ENCODE data around the gene TTLL11.

DNA sequence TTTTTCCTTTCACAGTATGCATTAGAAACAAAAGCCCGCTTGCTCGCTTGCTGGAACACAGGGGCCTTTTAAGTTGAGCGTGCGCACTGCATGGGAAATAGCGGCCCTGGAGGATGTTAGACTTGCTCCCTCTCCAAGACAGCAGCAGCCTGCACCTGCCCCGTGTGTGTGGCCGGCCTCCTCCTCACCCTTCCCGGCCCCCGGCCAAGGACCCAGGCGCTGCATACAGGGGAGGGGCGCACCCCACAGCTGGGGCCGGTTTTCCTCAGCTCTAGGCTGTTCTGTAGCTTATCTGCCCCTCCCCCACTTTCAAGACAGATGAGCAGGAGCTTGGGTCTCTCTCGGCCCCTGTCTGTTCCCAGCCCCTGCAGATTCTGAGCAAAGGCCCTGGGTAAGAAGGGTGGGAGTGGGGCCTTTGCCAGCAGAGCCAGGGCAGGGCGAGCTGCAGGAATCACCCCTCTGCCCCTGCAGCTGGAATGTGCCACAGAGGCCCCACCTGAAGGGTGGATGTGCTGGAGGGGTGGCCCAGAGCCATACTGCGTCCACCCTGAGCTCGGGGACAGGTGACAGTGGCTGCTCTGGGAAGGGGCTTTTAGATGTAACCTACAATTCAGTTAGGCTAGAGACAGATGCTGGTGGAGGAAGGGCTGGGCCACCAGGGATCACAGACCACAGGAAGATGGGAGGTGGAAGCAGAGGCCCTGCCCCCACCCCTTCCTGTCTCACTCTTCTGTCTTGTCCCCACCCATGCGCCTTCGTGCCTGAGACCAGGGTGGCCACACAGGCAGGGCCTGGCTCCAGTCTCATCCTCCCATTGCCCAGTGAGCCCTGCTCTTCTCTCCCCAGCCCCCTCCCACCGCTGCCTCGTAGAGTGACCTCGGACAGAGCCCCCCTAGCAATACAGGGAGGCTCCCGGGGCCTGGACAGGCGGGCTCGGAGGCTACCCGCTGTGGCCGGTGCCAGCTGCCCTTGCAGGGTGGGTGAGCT, 309.3 kb downstream of the TTLL11 start:
- TF ChIP-seq EZH2phosphoT487 (IDR thresholded peaks at IDR 0.05) = no peak
- TF ChIP-seq, protein P1, sequence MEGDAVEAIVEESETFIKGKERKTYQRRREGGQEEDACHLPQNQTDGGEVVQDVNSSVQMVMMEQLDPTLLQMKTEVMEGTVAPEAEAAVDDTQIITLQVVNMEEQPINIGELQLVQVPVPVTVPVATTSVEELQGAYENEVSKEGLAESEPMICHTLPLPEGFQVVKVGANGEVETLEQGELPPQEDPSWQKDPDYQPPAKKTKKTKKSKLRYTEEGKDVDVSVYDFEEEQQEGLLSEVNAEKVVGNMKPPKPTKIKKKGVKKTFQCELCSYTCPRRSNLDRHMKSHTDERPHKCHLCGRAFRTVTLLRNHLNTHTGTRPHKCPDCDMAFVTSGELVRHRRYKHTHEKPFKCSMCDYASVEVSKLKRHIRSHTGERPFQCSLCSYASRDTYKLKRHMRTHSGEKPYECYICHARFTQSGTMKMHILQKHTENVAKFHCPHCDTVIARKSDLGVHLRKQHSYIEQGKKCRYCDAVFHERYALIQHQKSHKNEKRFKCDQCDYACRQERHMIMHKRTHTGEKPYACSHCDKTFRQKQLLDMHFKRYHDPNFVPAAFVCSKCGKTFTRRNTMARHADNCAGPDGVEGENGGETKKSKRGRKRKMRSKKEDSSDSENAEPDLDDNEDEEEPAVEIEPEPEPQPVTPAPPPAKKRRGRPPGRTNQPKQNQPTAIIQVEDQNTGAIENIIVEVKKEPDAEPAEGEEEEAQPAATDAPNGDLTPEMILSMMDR (IDR thresholded peaks at IDR 0.05) = no peak

All from neural progenitor cell (in vitro differentiated cells).